Tibial artery (tissue), 4 donors: ENCODE measurements around the gene DIS3L2.

Experiments used
- DNase-seq, 2 donors: peaks; one replicate each; pipeline ENCODE4 v3.0.0-alpha.2; 2019
- H3K27ac ChIP-seq, 2 donors: fragments of 200-600 bp; sonication (generic) in 1 of 2; 1 replicate in 1 of 2; 2 replicates in 1 of 2; pipeline ENCODE4 v1.5.1; 2018 to 2019; ENCODE audit warnings: mild to moderate bottlenecking in 1 of 2
- H3K27me3 ChIP-seq, 2 donors: fragments of 200-600 bp; sonication (generic) in 1 of 2; one replicate each; pipeline versions ENCODE4 v1.5.1 to v1.6.0; 2016 to 2019
- H3K36me3 ChIP-seq, 3 donors: fragments of 200-600 bp; sonication (generic) in 2 of 3; one replicate each; pipeline ENCODE4 v1.5.1; 2016 to 2019; ENCODE audit warnings: mild to moderate bottlenecking in 2 of 3
- H3K4me1 ChIP-seq, 4 donors: fragments of 200-600 bp; sonication (generic) in 2 of 4; 1 replicate in 3 of 4; 2 replicates in 1 of 4; pipeline ENCODE4 v1.5.1; 2016 to 2019
- H3K4me3 ChIP-seq, 2 donors: fragments of 200-600 bp; sonication (generic) in 1 of 2; 1 replicate in 1 of 2; 2 replicates in 1 of 2; pipeline ENCODE4 v1.5.1; 2018 to 2019; ENCODE audit warnings: mild to moderate bottlenecking in 2 of 2
- H3K9me3 ChIP-seq, 3 donors: fragments of 200-600 bp; sonication (generic) in 1 of 3; one replicate each; pipeline ENCODE4 v1.5.1; 2016 to 2019
- CTCF ChIP-seq, 2 experiments: fragments of 200-600 bp in 1 of 2; fragments of 450-650 bp in 1 of 2; IDR thresholded peaks; one replicate each; pipeline ENCODE4 v1.5.1; 2017 to 2019; ENCODE audit warnings: antibody characterized with exemption in 2 of 2, mild to moderate bottlenecking in 1 of 2, moderate library complexity in 1 of 2
- intact Hi-C: fragments of 100-400 bp; cut with DNase I; formaldehyde crosslinking; loops from one replicate; pipeline ENCODE4 v1.15.0; 2023; ENCODE audit warnings: low total_unique reads

DIS3L2 gene

GRCh38 chr2:232340171-232340935 lies 378.8 kb downstream of the DIS3L2 start:
- no peak for TF ChIP-seq CTCF (IDR thresholded peaks at IDR 0.05)
- Histone ChIP-seq H3K9me3 (peaks cover 0 to 30% (median 17%) of the 10 kb centered on the region in 3 donors), H3K27me3 (no peaks in the 10 kb centered on the region), H3K4me1 (no peaks in the 10 kb centered on the region), H3K27ac (no peak overlapping the region), H3K4me3 (no peak overlapping the region), H3K36me3 (peaks cover 0 to 23% (median 18%) of the 10 kb centered on the region in 3 donors)
- intact Hi-C loops = no loop called here
- DNase-seq = peak in 1 of 2 donors; percentile 52

- TF ChIP-seq CTCF (IDR thresholded peaks at IDR 0.05) = no peak
- DNase-seq = peak in 1 of 2 donors; percentile 53
- Histone ChIP-seq H3K4me3 (no peak overlapping the region), H3K9me3 (peaks cover 0 to 31% (median 17%) of the 10 kb centered on the region in 3 donors), H3K4me1 (no peaks in the 10 kb centered on the region), H3K36me3 (peaks cover 0 to 14% (median 10%) of the 10 kb centered on the region in 3 donors), H3K27me3 (no peaks in the 10 kb centered on the region), H3K27ac (no peak overlapping the region)
- intact Hi-C loops = no loop called here
Measured at GRCh38 chr2:232341061-232341738, 379.7 kb downstream of the DIS3L2 start.

GRCh38 chr2:232341739-232342126 lies 380.2 kb downstream of the DIS3L2 start:
- DNase-seq = peak in 1 of 2 donors; percentile 27
- no peak for TF ChIP-seq CTCF (IDR thresholded peaks at IDR 0.05)
- Histone ChIP-seq H3K9me3 (peaks cover 0 to 31% (median 17%) of the 10 kb centered on the region in 3 donors), H3K36me3 (peaks cover 0 to 9% (median 5%) of the 10 kb centered on the region in 3 donors), H3K4me1 (no peaks in the 10 kb centered on the region), H3K4me3 (no peak overlapping the region), H3K27me3 (no peaks in the 10 kb centered on the region), H3K27ac (no peak overlapping the region)
- intact Hi-C loops = no loop called here

GRCh38 chr2:232342635-232343565 lies 381.4 kb downstream of the DIS3L2 start:
- intact Hi-C loops = no loop called here
- peak in 1 of 2 donors; percentile 54 for DNase-seq
- Histone ChIP-seq H3K36me3 (no peaks in the 10 kb centered on the region), H3K27me3 (no peaks in the 10 kb centered on the region), H3K27ac (no peak overlapping the region), H3K4me3 (no peak overlapping the region), H3K9me3 (peaks cover 0 to 35% (median 24%) of the 10 kb centered on the region in 3 donors), H3K4me1 (no peaks in the 10 kb centered on the region)
- no peak for TF ChIP-seq CTCF (IDR thresholded peaks at IDR 0.05)

- DNase-seq = no peak
- intact Hi-C loops = no loop called here
- no peaks in the 10 kb centered on the region for H3K27me3 ChIP-seq
- H3K4me3 ChIP-seq = no peak overlapping the region
- no peaks in the 10 kb centered on the region for H3K4me1 ChIP-seq
- H3K27ac ChIP-seq = no peak overlapping the region
- TF ChIP-seq CTCF (IDR thresholded peaks at IDR 0.05) = no peak
- H3K9me3 ChIP-seq = peaks cover 0 to 37% (median 24%) of the 10 kb centered on the region in 3 donors
- H3K36me3 ChIP-seq = no peaks in the 10 kb centered on the region
Measured at GRCh38 chr2:232343821-232344220, 382.3 kb downstream of the DIS3L2 start.
